NCI-H1092 treated with DMSO at 0.1 percent for 48 hours (cell line): ENCODE data around the gene POLRMT.

Source experiments
- DNase-seq: peaks from one replicate; lab custom pipeline; 2025; lab: John Stamatoyannopoulos, UW

Gene POLRMT

GRCh38 chr19:662962-663681 lies 29.8 kb upstream of the POLRMT start, which contains the start of gene RNF126:
RNF126 (minus strand) TSS chr19:663214; CDS start chr19:663121, 93 bp downstream.
- DNase-seq: peak; percentile 92

DNA sequence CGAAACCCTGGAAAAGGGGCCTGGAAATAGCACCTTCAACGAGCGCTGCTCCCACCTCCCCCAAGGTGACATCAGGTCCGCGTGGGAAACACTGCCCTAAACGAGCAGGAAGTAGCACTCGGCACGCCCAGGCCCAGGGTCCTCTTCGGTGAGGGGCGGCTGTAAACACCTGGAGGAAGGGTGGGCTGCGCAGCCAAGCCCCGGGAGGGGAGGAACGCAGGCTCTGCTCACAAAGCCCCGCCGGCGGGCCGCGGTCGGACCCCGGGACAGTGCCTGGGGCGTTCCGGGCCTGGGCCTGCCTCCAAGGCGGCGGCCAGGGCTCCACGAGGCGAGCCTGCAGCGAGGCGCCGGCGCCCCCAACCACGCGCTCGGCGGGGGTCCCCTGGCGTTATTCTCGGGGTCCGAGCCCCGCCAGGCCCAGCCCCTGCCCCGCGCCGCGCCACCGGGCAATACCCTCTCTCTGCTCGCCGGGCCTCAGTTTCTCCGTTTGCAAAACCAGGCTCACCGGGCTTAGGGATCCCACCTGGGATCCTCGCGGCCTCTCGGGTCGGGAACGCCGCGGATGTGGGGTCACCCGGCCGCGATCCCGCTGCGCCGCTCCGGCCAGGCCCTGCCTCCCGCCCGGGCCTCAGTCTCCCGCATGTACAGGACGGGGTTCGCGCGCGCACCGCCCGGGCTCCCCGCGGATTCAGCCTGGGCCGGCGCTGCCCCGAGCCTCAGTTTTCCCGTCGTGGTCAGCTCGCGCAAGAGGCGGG lies 29.0 kb upstream of the POLRMT start:
- DNase-seq: no peak

DNA sequence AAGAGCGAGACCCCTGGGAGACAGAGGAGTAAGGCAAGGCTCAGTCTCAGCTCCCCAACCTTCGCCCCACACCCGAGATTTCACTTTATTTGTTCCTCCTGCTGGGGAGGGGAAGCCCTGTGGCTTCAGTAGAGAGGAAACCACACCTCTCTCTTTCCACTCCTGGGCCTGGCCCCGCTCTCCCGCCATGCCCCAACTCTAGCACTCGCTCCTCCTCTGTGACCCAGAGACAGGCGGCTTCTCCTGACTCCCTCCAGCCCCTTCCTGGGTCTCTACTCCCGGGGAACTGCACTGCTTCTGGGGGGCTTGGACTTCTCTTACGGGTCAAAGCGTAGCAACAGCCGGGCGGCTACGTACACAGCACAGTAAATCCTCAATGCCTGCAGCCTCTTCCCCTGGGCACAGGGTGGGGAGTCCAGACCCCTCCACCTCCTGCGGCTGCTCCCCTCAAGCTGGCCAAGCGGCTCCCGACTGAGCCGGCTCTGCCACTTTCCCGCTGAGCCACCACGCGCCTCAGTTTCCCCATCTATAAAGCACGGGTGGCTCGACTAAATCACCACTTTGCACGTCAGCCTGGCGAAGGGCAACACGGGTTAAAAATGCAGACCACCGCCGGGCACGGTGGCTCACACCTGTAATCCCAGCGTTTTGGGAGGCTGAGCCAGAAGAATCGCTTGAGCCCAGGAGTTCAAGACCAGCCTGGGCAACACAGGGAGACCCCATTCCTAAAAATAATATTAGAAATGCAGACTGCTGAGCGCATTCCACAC lies 28.3 kb upstream of the POLRMT start:
- DNase-seq: no peak

GRCh38 chr19:660793-661426 lies 27.6 kb upstream of the POLRMT start:
- no peak for DNase-seq

DNA sequence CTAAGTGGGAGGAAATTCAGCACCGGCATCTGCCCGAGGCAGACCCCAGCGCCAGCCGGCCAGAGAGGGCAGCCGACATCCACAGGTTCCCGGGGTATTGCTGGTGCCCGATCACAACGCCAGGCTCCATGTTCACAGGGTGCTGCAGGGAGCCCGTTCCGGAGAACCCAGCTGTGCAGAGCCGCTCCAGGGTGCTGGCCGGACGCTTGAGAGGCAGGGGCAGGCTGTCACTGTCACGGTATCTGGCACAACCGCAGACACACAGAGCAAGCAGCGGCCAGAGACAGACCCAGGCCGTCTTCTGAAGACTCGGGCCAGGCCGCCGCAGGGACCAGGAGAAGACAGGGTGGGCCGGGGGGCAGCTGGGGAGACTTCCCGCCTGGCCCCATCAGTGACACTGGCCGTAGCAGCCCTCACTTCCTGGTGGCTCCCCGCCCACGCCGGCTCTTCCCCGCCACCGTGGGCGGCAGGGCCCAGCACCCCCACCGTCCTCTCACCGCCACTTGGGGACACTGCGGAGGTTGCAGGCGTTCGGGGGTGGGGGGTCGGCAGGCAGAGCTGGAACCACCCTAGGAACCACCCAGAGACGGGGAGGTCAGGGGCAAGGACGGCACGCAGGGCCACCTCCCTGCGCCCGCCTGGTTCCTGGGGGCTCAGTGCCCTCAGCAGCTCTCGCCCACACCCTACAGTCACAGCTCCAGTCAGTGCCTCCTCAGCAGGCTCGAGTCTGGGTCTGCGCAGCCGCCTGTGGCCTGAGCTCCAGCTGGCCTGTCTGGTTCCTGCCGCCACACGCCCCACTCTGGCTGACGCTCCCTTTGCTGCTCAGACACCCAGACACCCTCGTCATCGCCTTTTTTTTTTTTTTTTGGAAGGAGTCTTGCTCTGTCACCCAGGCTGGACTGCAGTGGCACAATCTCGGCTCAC lies 25.8 kb upstream of the POLRMT start:
- no peak for DNase-seq

GRCh38 chr19:658059-658839 lies 24.9 kb upstream of the POLRMT start:
- no peak for DNase-seq

DNA sequence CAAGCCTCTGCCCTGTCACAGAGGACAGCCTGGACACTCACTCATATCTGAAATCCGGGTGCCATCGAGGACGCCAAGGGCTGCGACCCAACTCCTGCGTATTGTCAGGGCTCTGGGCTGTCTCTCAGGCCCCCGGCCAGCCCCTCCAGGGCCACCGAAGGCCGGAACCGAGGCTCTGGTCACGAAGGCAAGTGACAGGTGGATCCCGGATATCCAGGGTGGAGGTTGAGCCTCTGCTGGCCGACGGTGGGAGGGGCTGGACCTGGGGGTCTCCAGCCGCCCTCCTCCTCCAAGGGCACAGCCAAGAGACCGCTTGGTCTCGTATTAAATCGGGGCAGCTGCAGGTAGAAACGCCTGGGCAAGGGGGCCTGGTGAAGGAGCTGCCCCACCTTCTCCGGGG lies 24.3 kb upstream of the POLRMT start:
- no peak for DNase-seq

DNA sequence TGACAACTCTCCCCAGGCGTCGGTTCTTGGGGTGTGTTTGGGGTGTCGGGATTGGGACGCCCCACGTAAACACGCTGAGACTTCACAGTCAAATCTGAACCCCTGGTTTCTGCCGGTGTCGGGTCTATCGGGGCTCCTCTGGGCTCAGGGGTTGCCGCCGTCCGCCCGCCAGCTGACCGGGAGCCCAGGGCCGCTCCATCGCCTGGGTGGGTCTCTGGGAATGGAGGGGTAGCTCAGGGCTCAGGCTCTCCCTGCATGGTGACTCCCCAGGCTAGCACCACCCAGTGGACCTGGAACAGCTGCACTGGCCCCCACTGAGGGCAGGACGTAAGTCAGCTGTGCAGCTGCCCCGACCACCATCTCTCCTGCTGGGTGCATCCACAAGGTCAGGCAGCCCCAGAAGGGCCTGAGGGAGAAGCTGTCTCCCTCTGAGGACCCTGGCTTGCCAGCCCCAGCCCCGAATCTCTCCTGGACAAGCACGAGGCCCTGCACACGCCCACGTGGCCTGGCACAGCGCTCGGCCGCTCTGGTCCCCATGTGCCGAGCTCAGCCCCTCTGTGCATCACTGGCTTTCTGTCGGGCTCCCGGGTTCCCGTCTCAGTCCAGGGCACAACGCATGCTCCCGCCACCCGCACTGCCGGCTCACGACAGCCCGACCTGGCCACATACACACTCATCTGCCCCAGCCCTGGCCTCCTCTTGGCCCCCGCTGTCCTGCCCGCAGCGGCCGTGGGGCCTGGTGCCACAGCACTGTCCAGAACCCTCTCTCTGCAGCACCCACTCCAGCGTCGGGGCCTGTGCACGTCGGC lies 23.6 kb upstream of the POLRMT start:
- DNase-seq: no peak

GRCh38 chr19:655691-656090 lies 22.4 kb upstream of the POLRMT start:
- DNase-seq: no peak

GRCh38 chr19:653425-653824 lies 20.1 kb upstream of the POLRMT start:
- no peak for DNase-seq

GRCh38 chr19:652467-653389 lies 19.4 kb upstream of the POLRMT start:
- no peak for DNase-seq

DNA sequence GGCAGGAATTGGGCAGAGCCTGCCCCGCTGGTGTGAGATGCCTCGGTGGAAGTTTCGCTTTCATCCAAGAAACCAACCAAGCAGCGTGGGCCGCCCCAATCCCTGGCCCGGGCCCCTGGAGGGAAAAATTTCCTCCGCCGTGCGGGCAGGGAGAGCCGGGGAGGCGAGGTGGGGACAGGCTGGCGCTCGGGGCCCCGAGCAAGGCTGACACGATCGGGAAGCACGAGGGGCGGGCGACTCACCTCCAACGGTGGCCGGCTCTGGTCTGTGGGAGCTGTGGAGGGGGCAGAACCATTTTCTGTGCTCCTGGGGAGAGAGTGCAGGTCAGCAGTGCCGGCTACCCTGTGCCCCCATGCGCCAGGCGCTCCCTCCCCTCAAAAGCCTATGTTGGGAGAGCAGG lies 18.7 kb upstream of the POLRMT start:
- no peak for DNase-seq

DNA sequence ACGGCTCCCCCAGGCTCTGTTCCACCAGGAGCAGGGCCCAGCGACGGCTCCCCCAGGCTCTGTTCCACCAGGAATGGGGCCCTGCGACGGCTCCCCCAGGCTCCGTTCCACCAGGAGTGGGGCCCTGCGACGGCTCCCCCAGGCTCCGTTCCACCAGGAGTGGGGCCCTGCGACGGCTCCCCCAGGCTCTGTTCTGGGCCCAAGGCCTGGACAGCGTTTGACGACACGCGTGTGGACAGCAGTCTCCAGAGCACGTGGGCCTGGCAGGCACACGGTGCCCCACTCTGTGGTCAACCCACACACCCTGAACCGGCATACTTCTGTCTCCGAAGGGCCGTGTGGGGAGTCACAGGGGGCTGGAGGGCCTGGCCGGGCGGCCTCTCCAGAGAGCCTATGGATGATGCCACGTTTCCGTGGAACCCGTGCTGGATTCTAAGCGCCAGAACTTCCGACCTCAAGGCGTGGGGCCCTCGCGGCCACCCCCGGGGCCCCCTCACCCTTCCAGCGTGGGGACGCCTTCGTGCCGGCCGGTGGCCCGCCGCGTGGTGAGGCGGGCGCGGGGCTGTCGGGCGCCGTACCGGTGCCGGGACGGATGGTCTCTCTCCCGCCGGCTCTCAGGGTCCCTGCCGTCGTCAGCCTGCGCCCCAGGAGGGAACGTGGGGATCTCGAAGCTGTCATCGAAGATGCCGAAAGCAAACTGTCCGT lies 17.9 kb upstream of the POLRMT start:
- DNase-seq: no peak

- no peak for DNase-seq
Observed at GRCh38 chr19:650121-650520, 16.8 kb upstream of the POLRMT start.

DNA sequence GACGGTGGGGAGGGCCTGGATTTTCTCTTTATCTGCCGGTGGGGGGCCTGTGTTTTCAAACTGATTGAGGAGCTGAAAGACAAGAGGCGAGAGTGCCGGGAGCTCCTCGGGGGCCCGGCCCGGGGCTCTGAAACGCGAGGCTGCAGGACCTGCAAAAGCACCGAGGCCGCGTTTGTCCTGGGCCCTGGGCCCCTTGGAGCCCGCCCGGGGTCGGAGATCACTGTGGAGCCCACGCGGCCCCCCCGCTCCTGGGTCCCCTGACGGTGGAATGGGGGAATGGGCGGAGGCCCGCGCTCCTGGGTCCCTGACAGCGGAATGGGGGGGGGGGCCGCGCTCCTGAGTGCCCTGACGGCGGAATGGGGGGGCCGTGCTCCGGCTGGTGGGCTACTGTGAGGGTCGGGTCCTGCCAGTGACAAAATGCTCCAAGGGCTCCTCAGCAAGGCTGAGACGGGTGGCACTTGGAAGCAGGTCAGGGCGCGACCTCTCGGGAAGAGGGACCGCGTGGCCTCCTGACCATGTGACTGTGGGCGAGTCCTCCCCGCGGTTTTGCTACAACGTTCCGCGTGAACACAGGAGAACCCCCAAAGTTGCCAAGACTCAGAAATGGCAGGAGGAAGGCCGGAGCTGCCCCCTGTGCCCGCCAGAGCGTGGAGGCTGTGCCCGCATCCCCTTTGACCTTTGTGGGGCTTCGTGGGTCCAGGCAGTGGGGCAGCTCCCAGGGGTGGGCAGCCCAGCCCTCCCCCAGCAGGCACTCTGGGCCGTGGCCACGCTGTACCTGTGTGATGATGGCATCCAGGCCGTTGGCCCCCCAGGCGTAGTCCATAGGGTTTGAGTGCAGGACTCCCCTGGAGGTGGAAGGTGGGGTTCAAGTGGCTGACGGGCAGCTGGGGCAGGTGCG lies 15.8 kb upstream of the POLRMT start:
- no peak for DNase-seq

GRCh38 chr19:648305-648704 lies 15.0 kb upstream of the POLRMT start:
- DNase-seq: no peak
